Parathyroid adenoma (tissue), 2 donors: ENCODE data around the gene SRC.

Experiments
- H2AFZ ChIP-seq: fragments of 300-600 bp; sonication (generic); one replicate; pipeline ENCODE4 v1.7.0; 2017; ENCODE audit warnings: antibody characterized with exemption, mild to moderate bottlenecking
- H3K27ac ChIP-seq: fragments of 300-600 bp; sonication (generic); one replicate; pipeline ENCODE4 v1.7.0; 2017
- H3K27me3 ChIP-seq: fragments of 300-600 bp; sonication (generic); one replicate; pipeline ENCODE4 v1.7.0; 2017; ENCODE audit warnings: low read length; ENCODE audit not compliant: control insufficient read depth, insufficient read depth
- H3K36me3 ChIP-seq: fragments of 300-600 bp; sonication (generic); one replicate; pipeline ENCODE4 v1.7.0; 2017; ENCODE audit warnings: low read length; ENCODE audit not compliant: control insufficient read depth, insufficient read depth
- H3K4me1 ChIP-seq: fragments of 300-600 bp; sonication (generic); one replicate; pipeline ENCODE4 v1.7.0; 2017; ENCODE audit warnings: control low read depth
- H3K4me2 ChIP-seq: fragments of 300-600 bp; sonication (generic); one replicate; pipeline ENCODE4 v1.7.0; 2017; ENCODE audit warnings: low read length
- H3K4me3 ChIP-seq: fragments of 300-600 bp; sonication (generic); one replicate; pipeline ENCODE4 v1.7.0; 2017; ENCODE audit warnings: low read depth, low read length
- H3K79me2 ChIP-seq: fragments of 300-600 bp; sonication (generic); one replicate; pipeline ENCODE4 v1.7.0; 2017; ENCODE audit warnings: control low read depth
- H3K9ac ChIP-seq: fragments of 300-600 bp; sonication (generic); one replicate; pipeline ENCODE4 v1.7.0; 2017; ENCODE audit warnings: mild to moderate bottlenecking
- H3K9me3 ChIP-seq: fragments of 300-600 bp; sonication (generic); one replicate; pipeline ENCODE4 v1.7.0; 2017; ENCODE audit warnings: low read length; ENCODE audit not compliant: control insufficient read depth
- CTCF ChIP-seq: fragments of 300-600 bp; sonication (generic); IDR thresholded peaks from one replicate; pipeline ENCODE4 v1.7.0; 2017; ENCODE audit warnings: antibody characterized with exemption, mild to moderate bottlenecking
- donor health status: primary hyperparathyroidism.

Gene SRC

GRCh38 chr20:37442986-37443385 is 97.0 kb downstream of the SRC start:
- no peak overlapping the region for H3K4me3 ChIP-seq

GRCh38 chr20:37443596-37443995 is 97.7 kb downstream of the SRC start:
- Histone ChIP-seq H3K27me3 (no peaks in the 10 kb centered on the region), H3K79me2 (no peaks in the 10 kb centered on the region), H3K9ac (no peak overlapping the region), H3K36me3 (no peaks in the 10 kb centered on the region), H3K4me1 (no peaks in the 10 kb centered on the region), H3K4me3 (no peak overlapping the region), H3K9me3 (no peaks in the 10 kb centered on the region), H3K4me2 (no peak overlapping the region), H3K27ac (no peak overlapping the region), H2AFZ (no peak overlapping the region)
- TF ChIP-seq CTCF, result no peak

More at GRCh38 chr20:37442986-37443385, 97.0 kb downstream of the SRC start:
- no peak overlapping the region for H3K27ac ChIP-seq
- H3K9ac ChIP-seq, result no peak overlapping the region
- H2AFZ ChIP-seq, result no peak overlapping the region
- H3K4me2 ChIP-seq, result no peak overlapping the region
- no peaks in the 10 kb centered on the region for H3K27me3 ChIP-seq
- H3K9me3 ChIP-seq, result no peaks in the 10 kb centered on the region
- H3K79me2 ChIP-seq, result no peaks in the 10 kb centered on the region
- no peak for TF ChIP-seq CTCF
- no peaks in the 10 kb centered on the region for H3K4me1 ChIP-seq
- no peaks in the 10 kb centered on the region for H3K36me3 ChIP-seq

- Histone ChIP-seq H3K4me1 (no peaks in the 10 kb centered on the region), H3K36me3 (no peaks in the 10 kb centered on the region), H3K4me2 (no peak overlapping the region), H3K27me3 (no peaks in the 10 kb centered on the region), H3K9me3 (no peaks in the 10 kb centered on the region), H3K27ac (no peak overlapping the region), H2AFZ (no peak overlapping the region), H3K9ac (no peak overlapping the region), H3K4me3 (no peak overlapping the region), H3K79me2 (no peaks in the 10 kb centered on the region)
- no peak for TF ChIP-seq CTCF
Observed at GRCh38 chr20:37445041-37445440, 99.1 kb downstream of the SRC start.

- no peaks in the 10 kb centered on the region for H3K36me3 ChIP-seq
- H3K27me3 ChIP-seq, result no peaks in the 10 kb centered on the region
- H3K27ac ChIP-seq, result no peak overlapping the region
- no peak for TF ChIP-seq CTCF
- no peaks in the 10 kb centered on the region for H3K4me1 ChIP-seq
- no peaks in the 10 kb centered on the region for H3K9me3 ChIP-seq
- no peak overlapping the region for H3K4me2 ChIP-seq
- no peak overlapping the region for H2AFZ ChIP-seq
- H3K79me2 ChIP-seq, result no peaks in the 10 kb centered on the region
- H3K4me3 ChIP-seq, result no peak overlapping the region
- no peak overlapping the region for H3K9ac ChIP-seq
Observed at GRCh38 chr20:37446286-37447032, 100.5 kb downstream of the SRC start.

GRCh38 chr20:37447688-37448087 is 101.7 kb downstream of the SRC start:
- H3K36me3 ChIP-seq, result no peaks in the 10 kb centered on the region
- no peaks in the 10 kb centered on the region for H3K79me2 ChIP-seq
- no peaks in the 10 kb centered on the region for H3K4me1 ChIP-seq
- H3K27me3 ChIP-seq, result no peaks in the 10 kb centered on the region
- H2AFZ ChIP-seq, result no peak overlapping the region
- no peaks in the 10 kb centered on the region for H3K9me3 ChIP-seq
- no peak overlapping the region for H3K4me3 ChIP-seq
- no peak for TF ChIP-seq CTCF
- no peak overlapping the region for H3K9ac ChIP-seq
- H3K27ac ChIP-seq, result no peak overlapping the region
- H3K4me2 ChIP-seq, result no peak overlapping the region
